Measurements from ENCODE around the gene RC3H1. TPM values are rescaled to one million over a fixed set of nuclear protein-coding genes. Genes with fewer than 3 reads are reported as not detected.
"Not testable (repeated sequence)": the region's sequence is repeated elsewhere in the genome, so short reads cannot be mapped to it uniquely, and the experiment has no call there.

RC3H1 gene
- total RNA-seq, 1 experiment from 2014 or later: 42.1 TPM

- no peaks in the 10 kb centered on the region for H3K27me3 Mint-ChIP-seq (ENCODE audit: unreplicated experiment)
Observed at GRCh38 chr1:174000371-174000770, 21.8 kb downstream of the RC3H1 start.

GRCh38 chr1:173997791-173998190 is 24.4 kb downstream of the RC3H1 start:
- H3K4me1 Mint-ChIP-seq (ENCODE audit: low read depth, unreplicated experiment): no peaks in the 10 kb centered on the region
- H3K36me3 Mint-ChIP-seq (ENCODE audit: insufficient read depth, unreplicated experiment): peaks cover 4% of the 10 kb centered on the region

More at GRCh38 chr1:174000371-174000770, 21.8 kb downstream of the RC3H1 start:
- intact Hi-C loops (cut with micrococcal nuclease; ENCODE audit: unreplicated experiment): no loop called here
- Mint-ChIP-seq H3K27ac (ENCODE audit: unreplicated experiment) (peak overlapping the region; percentile 22), H3K9me3 (ENCODE audit: low read depth, unreplicated experiment) (no peaks in the 10 kb centered on the region), H3K4me1 (ENCODE audit: low read depth, unreplicated experiment) (no peaks in the 10 kb centered on the region), H3K4me3 (ENCODE audit: low read depth, unreplicated experiment) (no peak overlapping the region), H3K36me3 (ENCODE audit: insufficient read depth, unreplicated experiment) (peaks cover under 1% of the 10 kb centered on the region)
- DNase-seq: no peak
- no peak for TF ChIP-seq CTCF (IDR thresholded peaks at IDR 0.05; ENCODE audit: unreplicated experiment)
- CTCF ChIA-PET: no interaction called here
- no TSS peak for BruUV-seq (replicated peaks)

GRCh38 chr1:173996995-173997394 is 25.2 kb downstream of the RC3H1 start:
- TF ChIP-seq CTCF (IDR thresholded peaks at IDR 0.05; ENCODE audit: unreplicated experiment): no peak

More at GRCh38 chr1:173997791-173998190, 24.4 kb downstream of the RC3H1 start:
- Mint-ChIP-seq H3K4me3 (ENCODE audit: low read depth, unreplicated experiment) (no peak overlapping the region), H3K27ac (ENCODE audit: unreplicated experiment) (no peak overlapping the region), H3K9me3 (ENCODE audit: low read depth, unreplicated experiment) (no peaks in the 10 kb centered on the region), H3K27me3 (ENCODE audit: unreplicated experiment) (no peaks in the 10 kb centered on the region)
- intact Hi-C loops (cut with micrococcal nuclease; ENCODE audit: unreplicated experiment): no loop called here
- DNase-seq: no peak
- CTCF ChIA-PET: interaction anchor here (1.0 kb wide), 1 partner anchor 35 kb away, joined by 3 read pairs; no protein-coding TSS in a partner anchor
- no peak for TF ChIP-seq CTCF (IDR thresholded peaks at IDR 0.05; ENCODE audit: unreplicated experiment)
- no TSS peak for BruUV-seq (replicated peaks)

GRCh38 chr1:173995475-173995874 is 26.7 kb downstream of the RC3H1 start:
- intact Hi-C loops (cut with micrococcal nuclease; ENCODE audit: unreplicated experiment): no loop called here

More at GRCh38 chr1:173996995-173997394, 25.2 kb downstream of the RC3H1 start:
- no peaks in the 10 kb centered on the region for H3K9me3 Mint-ChIP-seq (ENCODE audit: low read depth, unreplicated experiment)
- H3K27ac Mint-ChIP-seq (ENCODE audit: unreplicated experiment): no peak overlapping the region
- H3K27me3 Mint-ChIP-seq (ENCODE audit: unreplicated experiment): no peaks in the 10 kb centered on the region
- DNase-seq: no peak
- no peaks in the 10 kb centered on the region for H3K4me1 Mint-ChIP-seq (ENCODE audit: low read depth, unreplicated experiment)
- no TSS peak for BruUV-seq (replicated peaks)
- peaks cover 11% of the 10 kb centered on the region for H3K36me3 Mint-ChIP-seq (ENCODE audit: insufficient read depth, unreplicated experiment)
- CTCF ChIA-PET: interaction anchor here (1.0 kb wide), 1 partner anchor 34 kb away, joined by 3 read pairs; no protein-coding TSS in a partner anchor
- no peak overlapping the region for H3K4me3 Mint-ChIP-seq (ENCODE audit: low read depth, unreplicated experiment)
- intact Hi-C loops (cut with micrococcal nuclease; ENCODE audit: unreplicated experiment): no loop called here

GRCh38 chr1:173993948-173994347 is 28.2 kb downstream of the RC3H1 start:
- BruUV-seq (replicated peaks); H3K27me3 Mint-ChIP-seq (ENCODE audit: unreplicated experiment); intact Hi-C loops (cut with micrococcal nuclease; ENCODE audit: unreplicated experiment); H3K4me1 Mint-ChIP-seq (ENCODE audit: low read depth, unreplicated experiment); H3K4me3 Mint-ChIP-seq (ENCODE audit: low read depth, unreplicated experiment); DNase-seq; H3K9me3 Mint-ChIP-seq (ENCODE audit: low read depth, unreplicated experiment); H3K27ac Mint-ChIP-seq (ENCODE audit: unreplicated experiment): not testable (repeated sequence)
- CTCF ChIA-PET: interaction anchor here (0.6 to 1.7 kb wide), 2 partner anchors 68 to 520 kb away, joined by 3 to 4 read pairs; no protein-coding TSS in a partner anchor
- peaks cover 15% of the 10 kb centered on the region for H3K36me3 Mint-ChIP-seq (ENCODE audit: insufficient read depth, unreplicated experiment)

More at GRCh38 chr1:173995475-173995874, 26.7 kb downstream of the RC3H1 start:
- no peaks in the 10 kb centered on the region for H3K27me3 Mint-ChIP-seq (ENCODE audit: unreplicated experiment)
- H3K4me3 Mint-ChIP-seq (ENCODE audit: low read depth, unreplicated experiment): no peak overlapping the region
- H3K27ac Mint-ChIP-seq (ENCODE audit: unreplicated experiment): no peak overlapping the region
- BruUV-seq (replicated peaks): no TSS peak
- no peak for DNase-seq
- H3K9me3 Mint-ChIP-seq (ENCODE audit: low read depth, unreplicated experiment): no peaks in the 10 kb centered on the region
- TF ChIP-seq CTCF (IDR thresholded peaks at IDR 0.05; ENCODE audit: unreplicated experiment): no peak
- no peaks in the 10 kb centered on the region for H3K4me1 Mint-ChIP-seq (ENCODE audit: low read depth, unreplicated experiment)
- CTCF ChIA-PET: no interaction called here
- peaks cover 12% of the 10 kb centered on the region for H3K36me3 Mint-ChIP-seq (ENCODE audit: insufficient read depth, unreplicated experiment)
